IPS-18c (cell line): ENCODE data around the gene KRTAP10-2.

Experiments used
- H3K4me3 ChIP-seq: 2 replicates; pipeline ENCODE4 v1.7.0; 2013; ENCODE audit warnings: low read depth, mild to moderate bottlenecking, low read length, moderate library complexity; ENCODE audit not compliant: insufficient read depth
- H3K9me3 ChIP-seq: one replicate; pipeline ENCODE4 v1.6.1; 2013; ENCODE audit warnings: mild to moderate bottlenecking, low read length, moderate library complexity; ENCODE audit not compliant: control insufficient read depth, insufficient read depth

Gene KRTAP10-2

DNA sequence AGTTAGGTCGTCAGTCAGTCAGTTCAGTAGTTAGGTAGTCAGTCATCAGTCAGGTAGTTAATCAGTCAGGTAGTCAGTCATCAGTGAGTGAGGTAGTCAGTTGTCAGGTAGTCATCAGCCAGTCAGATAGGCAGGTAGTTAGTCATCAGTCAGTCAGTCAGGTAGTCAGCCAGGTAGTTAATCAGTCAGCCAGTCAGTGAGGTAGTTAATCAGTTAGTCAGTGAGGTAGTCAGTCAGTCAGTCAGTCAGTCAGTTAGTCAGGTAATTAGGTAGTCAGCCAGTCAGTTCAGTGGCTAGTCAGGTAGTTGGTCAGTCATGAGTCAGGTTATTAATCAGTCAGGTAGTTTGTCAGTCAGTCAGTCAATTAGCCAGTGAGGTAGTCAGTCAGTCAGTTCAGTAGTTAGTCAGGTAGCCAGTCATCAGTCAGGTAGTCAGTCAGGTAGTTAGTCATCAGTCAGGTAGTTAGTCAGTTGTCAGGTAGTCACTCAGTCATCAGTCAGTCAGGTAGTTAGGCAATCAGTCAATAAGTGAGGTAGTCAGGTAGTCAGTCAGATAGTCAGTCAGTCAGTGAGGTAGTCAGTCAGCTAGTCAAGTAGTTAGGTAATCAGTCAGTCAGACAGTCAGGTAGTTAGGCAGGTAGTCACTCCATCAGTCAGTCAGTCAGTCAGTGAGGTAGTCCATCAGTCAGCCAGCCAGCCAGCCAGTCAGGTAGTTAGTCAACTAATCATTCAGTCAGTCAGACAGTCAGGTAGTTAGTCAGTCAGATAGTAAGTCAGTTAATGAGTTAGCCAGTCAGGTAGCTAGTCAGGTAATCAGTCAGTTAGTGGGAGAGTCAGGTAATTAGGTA lies 27.5 kb downstream of the KRTAP10-2 start:
- H3K9me3 ChIP-seq, result peaks cover 4% of the 10 kb centered on the region

DNA sequence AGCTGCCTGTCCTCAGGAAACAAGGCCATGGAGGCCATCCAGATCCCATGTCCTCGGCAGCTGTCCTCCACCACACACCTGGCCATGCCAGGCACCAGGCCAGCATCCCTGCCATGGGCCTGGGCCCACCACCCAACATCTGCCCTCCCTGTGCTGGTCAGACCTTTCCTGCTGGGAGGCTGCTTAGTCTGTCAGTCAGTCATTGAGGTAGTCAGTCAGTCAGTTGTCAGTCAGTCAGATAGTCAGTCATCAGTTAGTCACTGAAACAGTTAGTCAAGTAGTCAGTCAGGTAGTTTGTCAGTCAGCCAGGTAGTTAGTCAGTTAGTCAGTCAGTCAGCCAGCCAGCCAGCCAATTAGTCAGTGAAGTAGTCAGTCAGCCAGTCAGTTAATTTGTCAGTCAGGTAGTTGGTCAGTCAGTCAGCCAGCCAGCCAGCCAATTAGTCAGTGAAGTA lies 28.5 kb downstream of the KRTAP10-2 start:
- Histone ChIP-seq H3K9me3 (peaks cover 4% of the 10 kb centered on the region), H3K4me3 (no peak overlapping the region)

More for the DNA sequence above, 27.5 kb downstream of the KRTAP10-2 start:
- H3K4me3 ChIP-seq, result no peak overlapping the region

DNA sequence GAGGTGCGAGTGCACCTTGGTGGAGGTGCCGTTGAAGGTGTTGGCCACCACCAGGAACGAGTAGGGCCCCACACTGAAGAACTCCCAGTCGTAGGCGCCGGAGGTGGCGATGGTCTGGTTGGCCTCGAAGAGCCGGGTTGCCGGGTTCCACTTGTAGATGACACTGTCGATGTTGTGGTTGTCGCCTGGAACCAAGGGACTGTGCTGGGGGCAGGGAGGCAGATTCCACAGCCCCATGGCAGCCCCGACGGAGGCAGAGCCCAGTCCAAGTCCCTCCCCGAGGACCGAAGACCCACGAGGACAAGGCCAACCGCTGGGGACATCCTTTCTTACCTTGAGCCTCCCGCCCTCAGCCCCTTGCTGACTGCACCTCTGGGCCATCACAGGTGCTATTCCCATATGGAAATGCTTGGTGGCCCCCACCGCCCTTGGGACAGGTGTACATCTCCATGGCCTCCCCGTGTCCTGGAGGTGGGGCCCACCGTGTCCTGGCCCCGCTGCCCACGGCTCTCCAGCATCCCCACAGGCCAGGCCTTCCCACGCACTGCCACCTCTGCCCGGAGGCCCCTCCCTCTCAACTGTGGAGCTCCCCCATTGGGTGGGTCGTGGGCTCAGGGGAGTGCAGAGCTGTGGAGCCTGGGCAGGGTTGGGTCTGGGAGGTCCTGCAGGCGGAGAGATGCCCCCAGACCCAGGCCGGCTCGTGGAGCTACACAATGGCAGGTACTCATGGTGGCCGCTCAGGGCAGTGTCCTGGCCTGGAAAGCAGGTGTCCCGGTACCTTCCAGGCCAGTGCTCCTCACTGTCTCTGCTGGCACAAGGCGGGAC lies 29.2 kb downstream of the KRTAP10-2 start:
- no peak overlapping the region for H3K4me3 ChIP-seq
- H3K9me3 ChIP-seq, result peaks cover 3% of the 10 kb centered on the region

GRCh38 chr21:44521301-44521927 lies 29.9 kb downstream of the KRTAP10-2 start:
- Histone ChIP-seq H3K9me3 (peaks cover 2% of the 10 kb centered on the region), H3K4me3 (no peak overlapping the region)

GRCh38 chr21:44520326-44521300 lies 30.7 kb downstream of the KRTAP10-2 start:
- Histone ChIP-seq H3K9me3 (peaks cover 2% of the 10 kb centered on the region), H3K4me3 (no peak overlapping the region)

- peaks cover 2% of the 10 kb centered on the region for H3K9me3 ChIP-seq
- no peak overlapping the region for H3K4me3 ChIP-seq
Observed at GRCh38 chr21:44519346-44520325, 31.7 kb downstream of the KRTAP10-2 start.

DNA sequence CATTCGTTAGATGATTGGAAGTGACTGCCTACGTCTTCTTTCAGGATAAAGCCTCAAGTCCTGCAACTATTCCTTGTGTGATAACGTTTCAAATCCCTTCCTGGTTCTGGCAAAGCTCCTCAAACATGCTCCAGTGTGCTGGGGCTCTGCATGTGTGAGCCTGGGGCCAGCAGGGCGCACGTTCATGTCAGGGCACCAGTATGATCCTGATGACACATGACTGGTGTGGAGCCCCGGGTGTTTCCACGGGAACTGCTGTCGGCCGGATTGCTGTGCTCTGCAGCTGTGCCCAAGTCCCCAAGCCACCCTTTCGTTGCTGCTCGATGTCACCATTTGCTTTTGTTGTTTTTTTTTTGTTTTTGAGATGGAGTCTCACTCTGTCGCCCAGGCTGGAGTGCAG lies 32.6 kb downstream of the KRTAP10-2 start:
- no peak overlapping the region for H3K4me3 ChIP-seq

DNA sequence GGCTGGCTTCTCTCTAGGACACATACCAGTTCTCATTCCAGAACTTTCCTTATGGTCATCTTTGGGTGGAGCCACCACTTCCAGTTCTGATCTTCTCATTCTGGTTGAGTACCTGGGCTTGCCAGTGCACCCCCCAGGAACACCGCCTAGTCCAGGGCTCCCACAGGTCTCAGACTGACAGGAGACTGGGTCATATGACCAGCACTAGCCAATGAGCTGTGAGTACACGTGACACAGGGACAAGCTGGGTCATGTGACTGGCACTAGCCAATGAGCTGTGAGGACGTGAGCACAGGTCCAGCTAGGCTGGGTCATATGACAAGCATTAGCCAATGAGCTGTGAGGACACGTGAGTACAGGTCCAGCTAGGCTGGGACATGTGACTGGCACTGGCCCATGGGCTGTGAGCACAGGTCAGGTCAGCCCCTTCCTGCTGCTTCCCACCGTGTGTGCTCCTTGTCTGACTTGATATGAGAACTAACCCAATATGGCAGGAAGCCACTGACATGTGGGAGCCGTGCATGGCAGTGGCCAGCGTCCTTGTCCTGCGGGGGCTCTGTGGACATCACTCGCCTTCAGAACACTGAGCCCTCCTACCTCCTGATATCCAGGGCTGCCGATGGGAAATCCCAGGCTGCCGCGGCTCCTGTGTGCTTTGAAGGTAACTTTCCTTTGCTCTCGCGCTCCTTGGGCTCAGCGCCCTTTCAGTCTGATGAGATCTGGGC lies 34.0 kb downstream of the KRTAP10-2 start:
- no peak overlapping the region for H3K4me3 ChIP-seq

More for the DNA sequence above, 32.6 kb downstream of the KRTAP10-2 start:
- peaks cover 2% of the 10 kb centered on the region for H3K9me3 ChIP-seq

GRCh38 chr21:44516828-44517174 lies 34.5 kb downstream of the KRTAP10-2 start:
- Histone ChIP-seq H3K9me3 (peaks cover 2% of the 10 kb centered on the region), H3K4me3 (no peak overlapping the region)

More for the DNA sequence above, 34.0 kb downstream of the KRTAP10-2 start:
- peaks cover 2% of the 10 kb centered on the region for H3K9me3 ChIP-seq

DNA sequence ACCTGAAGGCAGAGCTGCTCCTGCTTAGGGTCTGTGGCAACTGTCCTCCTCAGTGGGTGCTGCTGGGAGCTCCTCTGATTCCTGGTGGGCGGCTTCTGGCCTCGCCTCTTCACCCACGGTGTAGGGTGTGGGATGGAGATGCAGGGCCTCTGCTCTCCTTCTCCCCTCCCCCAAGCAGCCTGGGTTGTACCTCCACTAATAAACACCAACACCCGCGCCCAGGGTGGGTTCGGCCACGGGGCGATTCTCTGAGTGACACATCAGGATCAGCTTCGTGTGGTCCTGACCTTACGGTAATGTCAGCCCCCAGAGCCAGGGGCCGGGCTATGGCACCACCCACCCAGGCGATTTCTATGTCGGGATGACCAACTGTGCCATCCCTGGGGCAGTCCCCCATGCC lies 35.0 kb downstream of the KRTAP10-2 start:
- no peak overlapping the region for H3K4me3 ChIP-seq
- peaks cover 2% of the 10 kb centered on the region for H3K9me3 ChIP-seq

DNA sequence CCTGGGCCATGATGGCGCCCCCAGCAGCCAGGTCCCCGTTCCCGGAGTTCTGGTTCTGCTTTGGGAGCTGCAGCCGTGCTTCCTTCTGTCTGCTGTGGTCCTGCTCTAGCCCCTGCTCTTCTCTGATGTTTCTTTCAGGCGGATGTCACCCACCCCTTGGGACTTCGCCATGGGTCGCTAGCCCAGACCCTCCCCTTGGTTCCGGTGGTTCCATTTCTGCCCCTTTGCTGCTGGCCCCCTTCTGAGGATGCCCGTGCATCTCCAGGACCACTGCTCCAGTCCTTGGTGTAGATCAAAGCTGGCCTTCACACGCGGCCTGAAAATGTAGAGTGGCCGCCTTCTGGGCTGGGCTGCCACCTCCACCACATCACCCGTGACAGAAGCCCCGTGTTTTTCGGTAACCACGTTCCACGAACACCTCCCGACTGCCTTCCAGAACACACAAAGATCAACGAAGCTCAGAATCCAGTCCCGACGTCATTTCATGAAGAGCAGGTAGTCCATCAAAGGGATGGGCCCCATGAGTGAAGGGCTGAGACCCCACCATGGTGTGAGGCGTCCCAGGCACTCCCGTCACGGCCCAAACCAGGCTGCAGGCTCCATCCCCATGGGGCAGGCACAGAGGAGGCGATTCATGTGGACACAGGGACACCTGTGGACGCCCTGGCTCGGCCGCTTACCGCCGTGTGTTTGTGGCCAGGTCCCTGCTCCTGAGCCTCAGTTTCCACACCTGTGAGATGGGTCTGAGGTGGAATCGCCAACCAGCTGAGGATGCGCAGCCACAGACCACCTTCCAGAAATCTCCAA lies 35.7 kb downstream of the KRTAP10-2 start:
- no peaks in the 10 kb centered on the region for H3K9me3 ChIP-seq

DNA sequence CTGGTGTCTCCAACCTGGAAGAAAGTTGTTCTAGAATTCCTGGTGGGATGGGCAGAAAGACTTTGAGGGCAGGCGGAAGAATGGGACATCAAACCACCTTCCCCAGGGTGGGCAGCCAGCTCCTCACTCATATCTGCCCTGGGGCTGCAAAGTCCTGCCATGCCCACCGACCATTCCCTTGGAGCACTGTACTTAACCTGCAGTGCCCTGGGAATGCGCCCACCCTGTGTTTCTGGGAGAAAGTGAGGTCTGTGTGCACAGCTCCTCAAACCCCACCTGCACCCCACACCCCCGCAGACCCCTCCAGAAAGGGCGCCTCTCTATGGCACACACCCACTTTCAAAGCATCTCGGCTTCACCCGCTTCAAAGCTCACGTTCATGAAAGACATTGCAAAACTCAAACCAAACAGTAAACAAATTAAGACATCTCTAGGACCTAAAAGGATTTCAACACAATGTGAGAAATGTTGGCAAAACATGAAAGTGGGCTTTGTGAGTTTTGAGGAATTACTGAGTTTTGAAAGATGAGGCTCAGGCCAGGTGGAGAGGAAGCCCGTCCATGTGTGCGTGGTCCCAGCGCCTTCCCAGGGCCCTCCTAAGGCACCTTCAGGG lies 36.5 kb downstream of the KRTAP10-2 start:
- Histone ChIP-seq H3K9me3 (no peaks in the 10 kb centered on the region), H3K4me3 (no peak overlapping the region)

More for the DNA sequence above, 35.7 kb downstream of the KRTAP10-2 start:
- no peak overlapping the region for H3K4me3 ChIP-seq

DNA sequence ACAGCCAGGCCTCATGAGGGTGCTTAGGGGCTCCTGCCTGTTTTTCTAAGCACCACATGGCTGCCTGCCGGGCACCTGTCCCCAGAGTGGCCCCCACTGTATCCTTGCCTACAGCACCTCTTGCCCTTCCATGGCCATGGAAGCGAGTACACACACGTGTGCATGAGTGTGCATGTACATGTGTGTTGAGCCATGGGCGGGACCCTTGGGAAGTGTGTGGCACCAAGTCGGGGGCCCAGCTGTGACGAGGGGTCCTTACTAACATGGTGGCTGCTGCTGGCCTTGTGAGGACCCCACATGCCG lies 37.1 kb downstream of the KRTAP10-2 start:
- Histone ChIP-seq H3K9me3 (no peaks in the 10 kb centered on the region), H3K4me3 (no peak overlapping the region)
